ENCODE measurements around the gene SH3RF1. TPM values are rescaled to one million over a fixed set of nuclear protein-coding genes. Genes with fewer than 3 reads are reported as not detected.

Gene SH3RF1
- total and polyA plus RNA-seq, 10 of the 15 experiments (the other 5 are each of a cell fraction or from before 2014, with no cell fraction given): 4.5 to 22.5 (median 10.4) TPM

DNA sequence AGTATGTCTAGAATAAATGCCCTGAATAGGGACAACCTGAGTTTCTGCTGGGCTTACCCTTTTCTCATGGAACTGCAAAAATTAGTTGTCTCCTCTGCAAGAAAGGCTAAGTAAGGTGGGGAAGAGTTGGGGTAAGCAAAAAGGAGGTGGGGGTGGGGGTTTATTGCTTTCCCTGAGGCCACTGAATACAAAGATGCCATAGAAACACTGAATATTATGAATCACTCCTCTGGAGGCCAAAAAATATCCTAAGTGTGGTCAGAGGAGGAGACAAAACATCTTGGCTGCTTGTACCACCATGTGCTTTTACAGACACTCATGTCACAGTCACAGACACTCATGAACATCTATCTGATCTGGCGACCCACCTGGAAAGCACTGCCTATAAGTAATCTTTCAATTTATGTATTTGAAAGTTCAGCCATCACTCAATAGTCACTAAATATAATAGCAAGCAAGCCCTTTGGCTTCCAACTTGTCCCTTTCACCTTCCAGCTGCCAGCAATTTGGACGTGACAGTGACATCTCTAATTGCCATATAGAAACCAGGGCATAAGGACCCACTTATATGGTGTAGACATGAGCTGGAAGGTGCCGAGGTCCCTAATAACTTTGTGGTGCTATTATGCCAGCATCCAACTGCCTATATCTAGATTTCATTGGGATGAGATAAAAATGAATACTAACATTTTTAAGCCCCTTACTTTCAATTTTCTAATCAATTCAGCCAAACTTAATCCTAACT, 138.0 kb downstream of the SH3RF1 start:
- Histone ChIP-seq H3K9me3 (replicated peaks; ENCODE audit: control insufficient read depth, insufficient read depth, low read length) (no peaks in the 10 kb centered on the region; the same call in 1 of the 3 replicates), H4K20me1 (ENCODE audit: control insufficient read depth, insufficient read depth) (no peaks in the 10 kb centered on the region), H3K79me2 (ENCODE audit: control insufficient read depth, insufficient read depth, low read length) (no peaks in the 10 kb centered on the region), H3K36me3 (ENCODE audit: control insufficient read depth in 2 of 2, insufficient read depth in 2 of 2, low read length in 1 of 2) (peaks cover 12 to 39% of the 10 kb centered on the region in 2 experiments; a peak in 3 of 4 replicates), H3K4me3 (no peak overlapping the region), H3K27me3 (replicated peaks in 1 of 2; ENCODE audit: control insufficient read depth in 2 of 2, insufficient read depth in 2 of 2, low read length in 1 of 2) (no peaks in the 10 kb centered on the region), H3K4me1 (ENCODE audit: control insufficient read depth, insufficient read depth, low read length) (no peaks in the 10 kb centered on the region), H2AFZ (ENCODE audit: control insufficient read depth, low read depth, low read length) (no peak overlapping the region), H3K4me2 (ENCODE audit: control insufficient read depth, insufficient read depth) (no peak overlapping the region), H3K27ac (ENCODE audit: control insufficient read depth, insufficient read depth) (no peak overlapping the region), H3K9ac (ENCODE audit: control insufficient read depth, insufficient read depth, low read length) (no peak overlapping the region)
- FAIRE-seq: no peak
- no peak for ATAC-seq
- ChIA-PET RAD21 (ENCODE audit: unreplicated experiment) (no interaction called here), POLR2A (no interaction called here), CTCF (no interaction called here), SMC1A (ENCODE audit: uncharacterized antibody, unreplicated experiment) (interaction anchor here (1.6 kb wide), 1 partner anchor 10 kb away, joined by 7 read pairs; no protein-coding TSS in a partner anchor)
- BruUV-seq (replicated peaks): no TSS peak
- TF ChIP-seq, protein P1, sequence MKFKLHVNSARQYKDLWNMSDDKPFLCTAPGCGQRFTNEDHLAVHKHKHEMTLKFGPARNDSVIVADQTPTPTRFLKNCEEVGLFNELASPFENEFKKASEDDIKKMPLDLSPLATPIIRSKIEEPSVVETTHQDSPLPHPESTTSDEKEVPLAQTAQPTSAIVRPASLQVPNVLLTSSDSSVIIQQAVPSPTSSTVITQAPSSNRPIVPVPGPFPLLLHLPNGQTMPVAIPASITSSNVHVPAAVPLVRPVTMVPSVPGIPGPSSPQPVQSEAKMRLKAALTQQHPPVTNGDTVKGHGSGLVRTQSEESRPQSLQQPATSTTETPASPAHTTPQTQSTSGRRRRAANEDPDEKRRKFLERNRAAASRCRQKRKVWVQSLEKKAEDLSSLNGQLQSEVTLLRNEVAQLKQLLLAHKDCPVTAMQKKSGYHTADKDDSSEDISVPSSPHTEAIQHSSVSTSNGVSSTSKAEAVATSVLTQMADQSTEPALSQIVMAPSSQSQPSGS (IDR thresholded peaks at IDR 0.05; ENCODE audit: low read length): no peak
- TF ChIP-seq, protein P2, sequence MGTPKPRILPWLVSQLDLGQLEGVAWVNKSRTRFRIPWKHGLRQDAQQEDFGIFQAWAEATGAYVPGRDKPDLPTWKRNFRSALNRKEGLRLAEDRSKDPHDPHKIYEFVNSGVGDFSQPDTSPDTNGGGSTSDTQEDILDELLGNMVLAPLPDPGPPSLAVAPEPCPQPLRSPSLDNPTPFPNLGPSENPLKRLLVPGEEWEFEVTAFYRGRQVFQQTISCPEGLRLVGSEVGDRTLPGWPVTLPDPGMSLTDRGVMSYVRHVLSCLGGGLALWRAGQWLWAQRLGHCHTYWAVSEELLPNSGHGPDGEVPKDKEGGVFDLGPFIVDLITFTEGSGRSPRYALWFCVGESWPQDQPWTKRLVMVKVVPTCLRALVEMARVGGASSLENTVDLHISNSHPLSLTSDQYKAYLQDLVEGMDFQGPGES (IDR thresholded peaks at IDR 0.05): no peak
- TF ChIP-seq, protein P3, sequence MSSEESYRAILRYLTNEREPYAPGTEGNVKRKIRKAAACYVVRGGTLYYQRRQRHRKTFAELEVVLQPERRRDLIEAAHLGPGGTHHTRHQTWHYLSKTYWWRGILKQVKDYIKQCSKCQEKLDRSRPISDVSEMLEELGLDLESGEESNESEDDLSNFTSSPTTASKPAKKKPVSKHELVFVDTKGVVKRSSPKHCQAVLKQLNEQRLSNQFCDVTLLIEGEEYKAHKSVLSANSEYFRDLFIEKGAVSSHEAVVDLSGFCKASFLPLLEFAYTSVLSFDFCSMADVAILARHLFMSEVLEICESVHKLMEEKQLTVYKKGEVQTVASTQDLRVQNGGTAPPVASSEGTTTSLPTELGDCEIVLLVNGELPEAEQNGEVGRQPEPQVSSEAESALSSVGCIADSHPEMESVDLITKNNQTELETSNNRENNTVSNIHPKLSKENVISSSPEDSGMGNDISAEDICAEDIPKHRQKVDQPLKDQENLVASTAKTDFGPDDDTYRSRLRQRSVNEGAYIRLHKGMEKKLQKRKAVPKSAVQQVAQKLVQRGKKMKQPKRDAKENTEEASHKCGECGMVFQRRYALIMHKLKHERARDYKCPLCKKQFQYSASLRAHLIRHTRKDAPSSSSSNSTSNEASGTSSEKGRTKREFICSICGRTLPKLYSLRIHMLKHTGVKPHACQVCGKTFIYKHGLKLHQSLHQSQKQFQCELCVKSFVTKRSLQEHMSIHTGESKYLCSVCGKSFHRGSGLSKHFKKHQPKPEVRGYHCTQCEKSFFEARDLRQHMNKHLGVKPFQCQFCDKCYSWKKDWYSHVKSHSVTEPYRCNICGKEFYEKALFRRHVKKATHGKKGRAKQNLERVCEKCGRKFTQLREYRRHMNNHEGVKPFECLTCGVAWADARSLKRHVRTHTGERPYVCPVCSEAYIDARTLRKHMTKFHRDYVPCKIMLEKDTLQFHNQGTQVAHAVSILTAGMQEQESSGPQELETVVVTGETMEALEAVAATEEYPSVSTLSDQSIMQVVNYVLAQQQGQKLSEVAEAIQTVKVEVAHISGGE (CRISPR knock-in tag; IDR thresholded peaks at IDR 0.05): no peak
- TF ChIP-seq, protein P4, sequence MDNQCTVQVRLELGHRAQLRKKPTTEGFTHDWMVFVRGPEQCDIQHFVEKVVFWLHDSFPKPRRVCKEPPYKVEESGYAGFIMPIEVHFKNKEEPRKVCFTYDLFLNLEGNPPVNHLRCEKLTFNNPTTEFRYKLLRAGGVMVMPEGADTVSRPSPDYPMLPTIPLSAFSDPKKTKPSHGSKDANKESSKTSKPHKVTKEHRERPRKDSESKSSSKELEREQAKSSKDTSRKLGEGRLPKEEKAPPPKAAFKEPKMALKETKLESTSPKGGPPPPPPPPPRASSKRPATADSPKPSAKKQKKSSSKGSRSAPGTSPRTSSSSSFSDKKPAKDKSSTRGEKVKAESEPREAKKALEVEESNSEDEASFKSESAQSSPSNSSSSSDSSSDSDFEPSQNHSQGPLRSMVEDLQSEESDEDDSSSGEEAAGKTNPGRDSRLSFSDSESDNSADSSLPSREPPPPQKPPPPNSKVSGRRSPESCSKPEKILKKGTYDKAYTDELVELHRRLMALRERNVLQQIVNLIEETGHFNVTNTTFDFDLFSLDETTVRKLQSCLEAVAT (IDR thresholded peaks at IDR 0.05): no peak
- TF ChIP-seq KDM1A (IDR thresholded peaks at IDR 0.05; ENCODE audit: borderline replicate concordance): no peak
- TF ChIP-seq EED (IDR thresholded peaks at IDR 0.05; ENCODE audit: low read depth): no peak
- TF ChIP-seq POLR2AphosphoS2 (IDR thresholded peaks at IDR 0.05; ENCODE audit: low read depth, low read length): no peak
- TF ChIP-seq, protein P5, sequence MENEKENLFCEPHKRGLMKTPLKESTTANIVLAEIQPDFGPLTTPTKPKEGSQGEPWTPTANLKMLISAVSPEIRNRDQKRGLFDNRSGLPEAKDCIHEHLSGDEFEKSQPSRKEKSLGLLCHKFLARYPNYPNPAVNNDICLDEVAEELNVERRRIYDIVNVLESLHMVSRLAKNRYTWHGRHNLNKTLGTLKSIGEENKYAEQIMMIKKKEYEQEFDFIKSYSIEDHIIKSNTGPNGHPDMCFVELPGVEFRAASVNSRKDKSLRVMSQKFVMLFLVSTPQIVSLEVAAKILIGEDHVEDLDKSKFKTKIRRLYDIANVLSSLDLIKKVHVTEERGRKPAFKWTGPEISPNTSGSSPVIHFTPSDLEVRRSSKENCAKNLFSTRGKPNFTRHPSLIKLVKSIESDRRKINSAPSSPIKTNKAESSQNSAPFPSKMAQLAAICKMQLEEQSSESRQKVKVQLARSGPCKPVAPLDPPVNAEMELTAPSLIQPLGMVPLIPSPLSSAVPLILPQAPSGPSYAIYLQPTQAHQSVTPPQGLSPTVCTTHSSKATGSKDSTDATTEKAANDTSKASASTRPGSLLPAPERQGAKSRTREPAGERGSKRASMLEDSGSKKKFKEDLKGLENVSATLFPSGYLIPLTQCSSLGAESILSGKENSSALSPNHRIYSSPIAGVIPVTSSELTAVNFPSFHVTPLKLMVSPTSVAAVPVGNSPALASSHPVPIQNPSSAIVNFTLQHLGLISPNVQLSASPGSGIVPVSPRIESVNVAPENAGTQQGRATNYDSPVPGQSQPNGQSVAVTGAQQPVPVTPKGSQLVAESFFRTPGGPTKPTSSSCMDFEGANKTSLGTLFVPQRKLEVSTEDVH (IDR thresholded peaks at IDR 0.05; ENCODE audit: low read depth, partially characterized antibody): no peak
- no peak for TF ChIP-seq SREBF2 (IDR thresholded peaks at IDR 0.05; ENCODE audit: low read length)
- TF ChIP-seq YY1 (IDR thresholded peaks at IDR 0.05; ENCODE audit: low read depth, low read length): no peak
- no peak for DNase-seq (ENCODE audit: low read depth, low spot score)
- intact Hi-C loops (cut with micrococcal nuclease; ENCODE audit: unreplicated experiment) (no loop called here), in situ Hi-C loops (cut with MboI) (no loop called here)
- 97% methylated on average over 3 of the region's 3 CpGs for WGBS (ENCODE audit: insufficient coverage, insufficient replicate concordance, low lambda C conversion rate, missing lambda C conversion rate)

Data from GM12878 (cell line).